IMR-90 (cell line): ENCODE results near the gene ARTN. TPM values are rescaled to one million over a fixed set of nuclear protein-coding genes. Genes with fewer than 3 reads are reported as not detected.

Source experiments
- MAFK ChIP-seq: IDR thresholded peaks from 2 replicates; pipeline ENCODE4 v1.6.1; 2012; ENCODE audit warnings: low read depth, low read length, improper control_type of control experiment
- RCOR1 ChIP-seq: IDR thresholded peaks from 2 replicates; pipeline ENCODE4 v1.6.1; 2012; ENCODE audit warnings: mild to moderate bottlenecking, low read length, improper control_type of control experiment; ENCODE audit not compliant: insufficient replicate concordance
- SMC3 ChIP-seq: fragments of 150-350 bp; IDR thresholded peaks from 2 replicates; pipeline ENCODE4 v1.6.1; 2016; ENCODE audit warnings: low read depth, mild to moderate bottlenecking, antibody characterized with exemption, low read length, moderate library complexity
- polyA plus RNA-seq, 3 experiments: library from polyadenylated mRNA; depleted of rRNA; stranded (reverse); fragments of >200 nt; gene quantifications; 2 replicates each; pipeline ENCODE4 v1.2.3, GENCODE V29; 2012; ENCODE audit warnings: low replicate concordance in 1 of 3
- total RNA-seq: library from RNA; depleted of rRNA; stranded (reverse); fragments of >200 nt; gene quantifications from 2 replicates; pipeline ENCODE4 v1.2.3, GENCODE V29; 2012

The ARTN gene
- total and polyA plus RNA-seq, 2 of the 4 experiments (the other 2 are of a cell fraction): 0.29 TPM; not detected in 1

GRCh38 chr1:43946236-43947060 is 12.8 kb downstream of the ARTN start, which contains the start of gene IPO13 (continued):
- TF ChIP-seq RCOR1 (no peak), SMC3 (no peak; the same call in none of the 2 replicates), MAFK (no peak)
